SK-N-SH treated with all-trans-retinoic acid at 6 μM for 48 hours (cell line): ENCODE results near the gene BPIFA1.

Experiments used
- ARNTL ChIP-seq: fragments of 450-650 bp; formaldehyde crosslinking; IDR thresholded peaks from 2 replicates; pipeline ENCODE4 v1.5.0; 2020; ENCODE audit warnings: low read depth, mild to moderate bottlenecking, moderate library complexity, borderline replicate concordance
- CREB5 ChIP-seq: fragments of 250-450 bp; sonication (Bioruptor Pico); IDR thresholded peaks from 2 replicates; pipeline ENCODE4 v1.5.1; 2020; ENCODE audit warnings: low read depth, mild to moderate bottlenecking, moderate library complexity
- ISL1 ChIP-seq: fragments of 250-450 bp; sonication (Bioruptor Pico); IDR thresholded peaks from 2 replicates; pipeline ENCODE4 v2.1.2; 2022; ENCODE audit warnings: mild to moderate bottlenecking, moderate library complexity
- PATZ1 ChIP-seq: fragments of 250-450 bp; sonication (Bioruptor Pico); IDR thresholded peaks from 2 replicates; pipeline ENCODE4 v1.8.0; 2020; ENCODE audit warnings: mild to moderate bottlenecking, moderate library complexity, borderline replicate concordance
- TCF4 ChIP-seq: fragments of 250-450 bp; sonication (Bioruptor Pico); IDR thresholded peaks from 2 replicates; pipeline ENCODE4 v1.8.0; 2021; ENCODE audit warnings: mild to moderate bottlenecking, moderate library complexity, borderline replicate concordance
- TOX ChIP-seq: fragments of 250-450 bp; sonication (Bioruptor Pico); IDR thresholded peaks from 2 replicates; pipeline ENCODE4 v1.8.0; 2021; ENCODE audit warnings: mild to moderate bottlenecking, moderate library complexity, borderline replicate concordance
- ZFP30 ChIP-seq: fragments of 450-650 bp; formaldehyde crosslinking; IDR thresholded peaks from 2 replicates; pipeline ENCODE4 v1.5.0; 2022; ENCODE audit warnings: mild to moderate bottlenecking, moderate library complexity

GRCh38 chr20:33246077-33246476 lies 10.3 kb downstream of the BPIFA1 start:
- TF ChIP-seq TCF4 = no peak
- TF ChIP-seq CREB5 (CRISPR knock-in tag) = no peak
- TF ChIP-seq ARNTL (CRISPR knock-in tag) = no peak
- TF ChIP-seq ISL1 (CRISPR knock-in tag) = no peak
- no peak for TF ChIP-seq ZFP30 (CRISPR knock-in tag)
- TF ChIP-seq PATZ1 = no peak
- TF ChIP-seq TOX (CRISPR knock-in tag) = no peak
